ENCODE data around the gene SLC25A15.
A peak's percentile ranks its signal among the peaks of the same experiment; 100 is the strongest.
"Not testable (repeated sequence)": the region's sequence is repeated elsewhere in the genome, so short reads cannot be mapped to it uniquely, and the experiment has no call there.

The SLC25A15 gene

DNA sequence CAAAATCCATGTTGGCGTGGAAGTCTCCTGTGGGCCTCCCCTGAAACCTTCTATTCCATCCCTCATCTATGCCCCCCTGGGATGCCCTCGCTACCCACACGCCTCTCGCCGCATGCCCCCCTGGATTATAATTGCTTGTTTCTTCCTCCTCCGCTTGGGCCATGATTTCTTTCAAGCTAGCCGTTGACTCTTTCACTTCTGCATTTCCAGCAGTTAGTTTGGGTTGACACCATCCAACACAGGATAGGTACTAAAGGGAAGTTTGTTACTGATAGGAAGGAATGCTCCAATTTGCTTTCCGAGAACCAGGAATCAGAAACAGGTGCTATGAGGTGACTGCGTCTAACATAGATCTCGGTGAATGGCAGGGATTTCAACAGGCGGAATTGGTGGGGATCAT lies 7.7 kb upstream of the SLC25A15 start:
- Histone ChIP-seq H3K36me3 (replicated peaks) (no peaks in the 10 kb centered on the region), H3K27me3 (replicated peaks) (no peaks in the 10 kb centered on the region), H3K4me3 (ENCODE audit: low read depth, low read length) (no peak overlapping the region), H3K27ac (no peak overlapping the region)
- in situ Hi-C loops (cut with HindIII; ENCODE audit: low pct_ligation_motif_present, low sequenced_read_pairs): no loop called here
- TF ChIP-seq, protein P1, sequence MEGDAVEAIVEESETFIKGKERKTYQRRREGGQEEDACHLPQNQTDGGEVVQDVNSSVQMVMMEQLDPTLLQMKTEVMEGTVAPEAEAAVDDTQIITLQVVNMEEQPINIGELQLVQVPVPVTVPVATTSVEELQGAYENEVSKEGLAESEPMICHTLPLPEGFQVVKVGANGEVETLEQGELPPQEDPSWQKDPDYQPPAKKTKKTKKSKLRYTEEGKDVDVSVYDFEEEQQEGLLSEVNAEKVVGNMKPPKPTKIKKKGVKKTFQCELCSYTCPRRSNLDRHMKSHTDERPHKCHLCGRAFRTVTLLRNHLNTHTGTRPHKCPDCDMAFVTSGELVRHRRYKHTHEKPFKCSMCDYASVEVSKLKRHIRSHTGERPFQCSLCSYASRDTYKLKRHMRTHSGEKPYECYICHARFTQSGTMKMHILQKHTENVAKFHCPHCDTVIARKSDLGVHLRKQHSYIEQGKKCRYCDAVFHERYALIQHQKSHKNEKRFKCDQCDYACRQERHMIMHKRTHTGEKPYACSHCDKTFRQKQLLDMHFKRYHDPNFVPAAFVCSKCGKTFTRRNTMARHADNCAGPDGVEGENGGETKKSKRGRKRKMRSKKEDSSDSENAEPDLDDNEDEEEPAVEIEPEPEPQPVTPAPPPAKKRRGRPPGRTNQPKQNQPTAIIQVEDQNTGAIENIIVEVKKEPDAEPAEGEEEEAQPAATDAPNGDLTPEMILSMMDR (IDR thresholded peaks at IDR 0.05; ENCODE audit: low read depth, low read length, missing control alignments): no peak
- DNase-seq: no peak

DNA sequence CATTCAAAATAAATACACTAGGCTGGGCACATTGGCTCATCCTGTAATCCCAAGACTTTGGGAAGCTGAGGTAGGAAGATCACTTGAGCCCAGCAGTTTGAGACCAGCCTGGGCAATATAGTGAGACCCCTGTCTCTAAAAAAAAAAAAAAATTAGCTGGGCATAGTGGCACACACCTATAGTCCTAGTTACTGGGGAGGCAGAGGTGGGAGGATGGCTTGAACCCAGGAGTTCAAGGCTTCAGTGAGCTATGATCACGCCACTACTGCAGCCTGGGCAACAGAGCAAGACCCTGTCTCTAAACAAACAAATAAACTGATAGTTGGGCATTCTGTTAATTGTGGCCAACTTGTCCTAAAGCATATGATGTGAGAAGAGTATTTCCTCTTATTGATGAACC lies 6.4 kb upstream of the SLC25A15 start:
- H3K36me3 ChIP-seq (replicated peaks); in situ Hi-C loops (cut with HindIII; ENCODE audit: low pct_ligation_motif_present, low sequenced_read_pairs); H3K4me3 ChIP-seq (ENCODE audit: low read depth, low read length); DNase-seq; H3K27me3 ChIP-seq (replicated peaks); H3K27ac ChIP-seq: not testable (repeated sequence)

DNA sequence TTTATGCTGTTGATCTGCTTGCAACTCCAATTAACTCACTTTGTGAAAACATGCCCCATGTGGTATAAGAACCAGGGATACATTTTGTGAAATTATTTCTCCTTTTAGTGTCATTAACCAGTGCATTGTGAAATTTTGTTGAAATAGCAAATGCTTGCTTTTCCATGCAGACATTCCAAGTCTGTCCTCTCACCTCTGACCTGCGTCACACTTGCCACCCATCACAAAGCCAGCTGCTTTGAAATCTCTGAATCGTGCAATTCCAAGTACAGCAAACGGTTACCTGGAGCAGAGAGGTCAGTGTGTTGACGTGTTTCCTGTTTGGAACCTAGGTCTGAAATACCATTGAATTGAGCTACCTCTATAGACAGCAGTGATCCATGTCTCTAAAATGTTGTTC lies 4.9 kb upstream of the SLC25A15 start:
- no peak for DNase-seq
- no peaks in the 10 kb centered on the region for H3K36me3 ChIP-seq (replicated peaks)
- TF ChIP-seq, protein P1 (IDR thresholded peaks at IDR 0.05; ENCODE audit: low read depth, low read length, missing control alignments): no peak
- no peak overlapping the region for H3K4me3 ChIP-seq (ENCODE audit: low read depth, low read length)
- H3K27ac ChIP-seq: no peak overlapping the region
- in situ Hi-C loops (cut with HindIII; ENCODE audit: low pct_ligation_motif_present, low sequenced_read_pairs): no loop called here
- no peaks in the 10 kb centered on the region for H3K27me3 ChIP-seq (replicated peaks)

DNA sequence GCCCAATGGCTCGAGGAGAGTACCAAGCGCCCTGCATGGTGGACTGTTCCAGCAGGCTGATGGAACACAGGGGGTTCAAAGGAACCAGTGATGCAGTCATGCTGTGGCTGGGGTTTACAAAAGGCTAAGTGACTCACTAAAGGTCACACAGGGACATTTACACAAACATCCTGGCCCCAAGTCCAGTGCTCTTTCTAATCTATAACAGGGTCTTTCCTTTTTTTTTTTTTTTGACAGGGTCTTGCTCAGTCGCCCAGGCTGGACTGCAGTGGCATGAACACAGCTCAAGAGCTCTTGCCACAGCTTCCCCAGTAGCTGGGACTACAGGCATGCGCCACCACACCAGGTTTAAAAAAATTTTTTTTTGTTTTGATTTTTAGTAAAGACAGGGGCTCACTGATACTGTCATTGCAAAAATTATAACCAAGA lies 2.8 kb upstream of the SLC25A15 start:
- Histone ChIP-seq H3K27ac (no peak overlapping the region), H3K36me3 (replicated peaks) (no peaks in the 10 kb centered on the region), H3K27me3 (replicated peaks) (no peaks in the 10 kb centered on the region), H3K4me3 (ENCODE audit: low read depth, low read length) (no peak overlapping the region)
- TF ChIP-seq, protein P1 (IDR thresholded peaks at IDR 0.05; ENCODE audit: low read depth, low read length, missing control alignments): no peak
- in situ Hi-C loops (cut with HindIII; ENCODE audit: low pct_ligation_motif_present, low sequenced_read_pairs): no loop called here
- peak; percentile 28 for DNase-seq

DNA sequence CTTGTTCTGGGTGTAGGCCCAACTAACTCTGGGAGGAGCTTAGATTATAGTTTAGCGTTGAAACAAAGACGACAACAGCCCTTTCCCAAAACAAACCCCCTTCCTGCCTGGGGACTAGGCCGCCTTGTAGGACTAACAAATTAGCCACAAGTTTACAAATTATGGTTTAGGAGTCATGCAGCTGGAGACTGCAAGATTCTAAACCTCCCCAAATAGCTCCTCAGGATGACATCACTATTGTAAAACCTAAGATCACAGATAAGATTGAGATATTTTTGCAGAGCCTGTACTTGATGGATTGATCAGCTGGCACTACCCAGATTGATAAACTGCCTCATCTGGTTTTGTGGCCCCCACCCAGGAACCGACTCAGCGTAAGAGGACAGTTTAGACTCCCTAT lies 2.3 kb upstream of the SLC25A15 start:
- Histone ChIP-seq H3K36me3 (replicated peaks) (no peaks in the 10 kb centered on the region), H3K4me3 (ENCODE audit: low read depth, low read length) (no peak overlapping the region), H3K27ac (no peak overlapping the region), H3K27me3 (replicated peaks) (no peaks in the 10 kb centered on the region)
- TF ChIP-seq, protein P1 (IDR thresholded peaks at IDR 0.05; ENCODE audit: low read depth, low read length, missing control alignments): no peak
- in situ Hi-C loops (cut with HindIII; ENCODE audit: low pct_ligation_motif_present, low sequenced_read_pairs): no loop called here
- DNase-seq: peak; percentile 24

DNA sequence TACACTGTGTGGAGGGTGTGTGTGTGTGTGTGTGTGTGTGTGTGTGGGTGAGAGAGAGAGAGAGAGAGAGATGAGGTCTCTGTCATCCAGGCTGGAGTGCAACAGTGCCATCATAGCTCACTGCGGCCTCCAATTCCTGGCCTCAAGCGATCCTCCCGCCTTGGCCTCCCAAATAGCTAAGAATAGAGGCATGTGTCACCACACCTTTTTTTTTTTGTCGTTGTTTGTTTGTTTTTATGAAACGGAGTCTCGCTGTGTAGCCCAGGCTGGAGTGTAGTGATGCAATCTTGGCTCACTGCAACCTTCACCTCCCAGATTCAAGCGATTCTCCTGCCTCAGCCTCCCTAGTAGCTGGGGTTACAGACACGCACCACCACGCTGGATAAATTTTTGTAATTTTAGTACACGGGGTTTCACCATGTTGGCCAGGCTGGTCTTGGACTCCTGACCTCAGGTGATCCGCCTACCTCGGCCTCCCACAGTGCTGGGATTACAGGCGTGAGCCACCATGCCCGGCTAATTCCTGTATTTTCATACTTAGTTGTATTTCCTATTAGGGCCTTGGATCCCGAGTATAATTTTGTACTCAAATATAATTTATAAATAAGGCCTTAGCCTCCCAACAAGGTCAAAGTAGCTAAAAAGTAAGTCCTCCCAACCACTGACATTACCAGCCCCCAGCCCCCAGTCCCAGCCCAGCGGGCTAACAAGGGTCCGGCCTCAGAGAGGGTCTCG lies 704 bp upstream of the SLC25A15 start:
- H3K36me3 ChIP-seq (replicated peaks); H3K27me3 ChIP-seq (replicated peaks); in situ Hi-C loops (cut with HindIII; ENCODE audit: low pct_ligation_motif_present, low sequenced_read_pairs); DNase-seq: not testable (repeated sequence)
- Histone ChIP-seq H3K27ac (peak overlapping the region; percentile 47), H3K4me3 (ENCODE audit: low read depth, low read length) (peak overlapping the region; percentile 76)

DNA sequence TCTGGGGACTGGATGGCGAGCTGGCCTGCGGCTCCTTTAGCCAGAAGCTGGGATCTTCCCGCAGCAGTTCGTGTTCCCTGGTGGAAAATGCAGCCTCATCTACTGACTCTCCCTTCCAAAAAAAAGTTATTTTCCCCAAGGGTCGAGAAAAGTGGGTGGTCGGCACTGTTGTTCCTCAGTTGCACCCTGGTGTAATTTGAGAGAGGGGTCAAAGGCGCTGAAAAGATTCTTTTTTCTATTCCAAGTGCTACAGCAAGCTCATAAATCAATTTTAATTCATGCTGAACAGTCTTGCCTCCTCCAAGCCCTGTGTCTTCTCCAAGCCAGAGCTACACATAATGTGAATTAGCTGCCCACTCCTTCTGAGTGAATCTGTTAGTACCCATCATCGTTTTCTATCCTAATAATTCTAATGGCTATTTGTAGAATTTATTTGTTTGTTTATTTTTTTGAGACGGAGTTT lies 774 bp downstream of the SLC25A15 start:
- TF ChIP-seq, protein P1 (IDR thresholded peaks at IDR 0.05; ENCODE audit: low read depth, low read length, missing control alignments): no peak
- DNase-seq: no peak
- Histone ChIP-seq H3K27ac (peak overlapping the region; percentile 47), H3K4me3 (ENCODE audit: low read depth, low read length) (peak overlapping the region; percentile 76), H3K36me3 (replicated peaks) (no peaks in the 10 kb centered on the region), H3K27me3 (replicated peaks) (no peaks in the 10 kb centered on the region)
- in situ Hi-C loops (cut with HindIII; ENCODE audit: low pct_ligation_motif_present, low sequenced_read_pairs): no loop called here
